Liver (tissue), 9 donors: ENCODE data around the gene OARD1. TPM values are rescaled to one million over a fixed set of nuclear protein-coding genes. Genes with fewer than 3 reads are reported as not detected.

Source experiments
- DNase-seq: peaks from one replicate; pipeline ENCODE4 v3.0.0-alpha.2; 2017; ENCODE audit warnings: low spot score
- H3K27ac ChIP-seq, 2 donors: one replicate each; pipeline ENCODE4 v1.7.0; 2013; ENCODE audit warnings: inconsistent platforms in 2 of 2, low read length in 2 of 2, control low read depth in 1 of 2, low read depth in 1 of 2, mild to moderate bottlenecking in 1 of 2
- H3K27me3 ChIP-seq, 4 donors: one replicate each; pipeline versions ENCODE4 v1.6.1 to v1.7.0; 2013; ENCODE audit warnings: low read length in 3 of 4, inconsistent platforms in 1 of 4, mild to moderate bottlenecking in 1 of 4, moderate library complexity in 1 of 4; ENCODE audit not compliant: control insufficient read depth in 4 of 4, insufficient read depth in 4 of 4
- H3K36me3 ChIP-seq, 4 donors: one replicate each; pipeline versions ENCODE4 v1.6.1 to v1.7.0; 2013; ENCODE audit warnings: low read length in 3 of 4, mild to moderate bottlenecking in 3 of 4, low read depth in 1 of 4, moderate library complexity in 1 of 4; ENCODE audit not compliant: control insufficient read depth in 4 of 4, insufficient read depth in 3 of 4
- H3K4me1 ChIP-seq, 4 donors: one replicate each; pipeline versions ENCODE4 v1.6.1 to v1.7.0; 2013; ENCODE audit warnings: low read length in 3 of 4, mild to moderate bottlenecking in 3 of 4, moderate library complexity in 1 of 4; ENCODE audit not compliant: control insufficient read depth in 4 of 4, insufficient read depth in 4 of 4
- H3K4me3 ChIP-seq, 3 donors: one replicate each; pipeline versions ENCODE4 v1.6.1 to v1.7.0; 2013; ENCODE audit warnings: low read length in 3 of 3, control low read depth in 1 of 3, low read depth in 1 of 3, mild to moderate bottlenecking in 1 of 3
- H3K9ac ChIP-seq, 2 donors: one replicate each; pipeline ENCODE4 v1.7.0; 2013; ENCODE audit warnings: low read length in 2 of 2, mild to moderate bottlenecking in 2 of 2, moderate library complexity in 2 of 2, control low read depth in 1 of 2, low read depth in 1 of 2
- H3K9me3 ChIP-seq, 4 donors: one replicate each; pipeline versions ENCODE4 v1.6.1 to v1.7.0; 2013; ENCODE audit warnings: low read length in 3 of 4; ENCODE audit not compliant: control insufficient read depth in 4 of 4
- CTCF ChIP-seq: fragments of 150-350 bp; IDR thresholded peaks from 2 replicates; pipeline ENCODE4 v1.5.1; 2017; ENCODE audit warnings: improper control_type of control experiment, low read depth, low read length; ENCODE audit not compliant: missing input control
- EGR1 ChIP-seq, 2 donors: IDR thresholded peaks; 2 replicates each; pipeline ENCODE4 v1.6.1; 2016 to 2018; ENCODE audit warnings: antibody characterized with exemption in 2 of 2, low read depth in 2 of 2
- FOXA1 ChIP-seq: IDR thresholded peaks from 2 replicates; pipeline ENCODE4 v1.6.1; 2016; ENCODE audit warnings: antibody characterized with exemption
- FOXA2 ChIP-seq: IDR thresholded peaks from 2 replicates; pipeline ENCODE4 v1.6.1; 2016; ENCODE audit warnings: antibody characterized with exemption
- HNF4A ChIP-seq, 2 donors: conservative IDR thresholded peaks; 2 replicates each; pipeline ENCODE4 v1.6.1; 2016; ENCODE audit warnings: antibody characterized with exemption in 2 of 2, mild to moderate bottlenecking in 2 of 2
- HNF4G ChIP-seq: IDR thresholded peaks from 2 replicates; pipeline ENCODE4 v1.6.1; 2016; ENCODE audit warnings: antibody characterized with exemption
- JUND ChIP-seq, 2 donors: IDR thresholded peaks; 2 replicates each; pipeline ENCODE4 v1.6.1; 2016; ENCODE audit warnings: antibody characterized with exemption in 2 of 2
- MAX ChIP-seq: IDR thresholded peaks from 2 replicates; pipeline ENCODE4 v1.6.1; 2016; ENCODE audit warnings: antibody characterized with exemption
- NR2F2 ChIP-seq: IDR thresholded peaks from 2 replicates; pipeline ENCODE4 v1.6.1; 2016; ENCODE audit warnings: antibody characterized with exemption
- RAD21 ChIP-seq, 2 donors: IDR thresholded peaks; 2 replicates each; pipeline ENCODE4 v1.6.1; 2016; ENCODE audit warnings: antibody characterized with exemption in 2 of 2, mild to moderate bottlenecking in 2 of 2
- REST ChIP-seq: IDR thresholded peaks from 2 replicates; pipeline ENCODE4 v1.6.1; 2016; ENCODE audit warnings: antibody characterized with exemption, mild to moderate bottlenecking
- RXRA ChIP-seq, 2 donors: IDR thresholded peaks; 2 replicates each; pipeline ENCODE4 v1.6.1; 2017 to 2018; ENCODE audit warnings: antibody characterized with exemption in 2 of 2, mild to moderate bottlenecking in 1 of 2
- TAF1 ChIP-seq: conservative IDR thresholded peaks from 2 replicates; pipeline ENCODE4 v1.6.1; 2016; ENCODE audit warnings: antibody characterized with exemption, mild to moderate bottlenecking
- YY1 ChIP-seq: IDR thresholded peaks from 2 replicates; pipeline ENCODE4 v1.6.1; 2016; ENCODE audit warnings: antibody characterized with exemption, mild to moderate bottlenecking
- ZBTB33 ChIP-seq: IDR thresholded peaks from 2 replicates; pipeline ENCODE4 v1.6.1; 2016; ENCODE audit warnings: antibody characterized with exemption
- WGBS: extraction: QIAGEN DNeasy Blood & Tissue Kit; methylation state at CpG from one replicate; pipeline ENCODE4 v1.1.7; 2013; 5-methylcytosine and 5-hydroxymethylcytosine counted together
- polyA plus RNA-seq, 2 donors: library from polyadenylated mRNA; stranded (reverse) in 1 of 2; unstranded in 1 of 2; fragments of 200-250 nt in 1 of 2; fragments of >200 nt in 1 of 2; fragmentation: Nextera tagmentation in 1 of 2; extraction: Ambion mirVana in 1 of 2; gene quantifications; one replicate each; pipeline versions ENCODE4 v1.2.1 to v1.2.3, GENCODE V29; 2013 to 2015
- total RNA-seq, 2 donors: library from RNA; depleted of rRNA; stranded (reverse); fragments of >200 nt; gene quantifications; one replicate each; pipeline ENCODE4 v1.2.3, GENCODE V29; 2014
- donor health status: healthy.
- donor health status: healthy.
- donor health status: healthy.
- donor health status: healthy.
- donor health status: healthy.

Gene OARD1
- total and polyA plus RNA-seq, 4 donors: 20.1 to 28.6 (median 23.0) TPM

GRCh38 chr6:41027241-41027640 is 44.9 kb downstream of the OARD1 start (continued):
- no peak for TF ChIP-seq REST

GRCh38 chr6:41025966-41026530 is 46.1 kb downstream of the OARD1 start:
- no peak overlapping the region for H3K27ac ChIP-seq
- H3K4me1 ChIP-seq: peaks cover 2 to 13% (median 10%) of the 10 kb centered on the region in 4 donors
- H3K9me3 ChIP-seq: no peaks in the 10 kb centered on the region
- H3K4me3 ChIP-seq: no peak overlapping the region
- no peak for DNase-seq
- TF ChIP-seq NR2F2 (no peak), HNF4G (no peak), FOXA1 (no peak), EGR1 (IDR thresholded peaks at IDR 0.05; ENCODE audit: low read depth in 2 of 2) (no peak), YY1 (no peak), MAX (no peak), HNF4A (conservative IDR thresholded peaks at IDR 0.05) (no peak), JUND (IDR thresholded peaks at IDR 0.05) (no peak), RAD21 (IDR thresholded peaks at IDR 0.05) (no peak), RXRA (IDR thresholded peaks at IDR 0.05) (no peak), ZBTB33 (no peak), CTCF (no peak), FOXA2 (no peak)
- peaks cover 3 to 12% (median 6%) of the 10 kb centered on the region in 4 donors for H3K36me3 ChIP-seq
- 85% methylated on average over 3 of the region's 3 CpGs for WGBS
- H3K9ac ChIP-seq: no peak overlapping the region
- no peaks in the 10 kb centered on the region for H3K27me3 ChIP-seq

- Histone ChIP-seq H3K4me3 (no peak overlapping the region), H3K9me3 (no peaks in the 10 kb centered on the region), H3K27me3 (no peaks in the 10 kb centered on the region), H3K36me3 (peaks cover 0 to 3% (median 1%) of the 10 kb centered on the region in 4 donors), H3K4me1 (peaks cover 0 to 6% (median 4%) of the 10 kb centered on the region in 4 donors), H3K27ac (no peak overlapping the region), H3K9ac (no peak overlapping the region)
- no peak for TF ChIP-seq YY1
- no peak for TF ChIP-seq ZBTB33
- TF ChIP-seq FOXA2: no peak
- no peak for TF ChIP-seq TAF1
- no peak for DNase-seq
- 96% methylated on average over 3 of the region's 3 CpGs for WGBS
Observed at GRCh38 chr6:41023114-41023513, 49.0 kb downstream of the OARD1 start.
